K562 (cell line): Measurements from ENCODE around the gene TMEM192. TPM values are rescaled to one million over a fixed set of nuclear protein-coding genes. Genes with fewer than 3 reads are reported as not detected.
A peak's percentile ranks its signal among the peaks of the same experiment; 100 is the strongest.

Source experiments
- ARID1B ChIP-seq: fragments of 450-650 bp; IDR thresholded peaks from 2 replicates; pipeline ENCODE4 v1.6.1; 2016; ENCODE audit warnings: antibody characterized with exemption, mild to moderate bottlenecking, inconsistent platforms
- BRF2 ChIP-seq: IDR thresholded peaks from 3 replicates; pipeline ENCODE4 v1.6.1; 2011; ENCODE audit warnings: borderline replicate concordance, mild to moderate bottlenecking; ENCODE audit not compliant: insufficient read length, insufficient read depth
- CBFA2T2 ChIP-seq: fragments of 450-650 bp; conservative IDR thresholded peaks from 2 replicates; pipeline ENCODE4 v1.6.1; 2017; ENCODE audit warnings: mild to moderate bottlenecking
- EZH2 ChIP-seq: IDR thresholded peaks from 2 replicates; pipeline ENCODE4 v1.6.1; 2012; ENCODE audit warnings: low read depth, mild to moderate bottlenecking, inconsistent platforms, low read length, borderline replicate concordance
- HMGN3 ChIP-seq: IDR thresholded peaks from 2 replicates; pipeline ENCODE4 v1.6.1; 2011; ENCODE audit warnings: borderline replicate concordance, low read depth, mild to moderate bottlenecking, mixed read lengths, low read length; ENCODE audit not compliant: insufficient read length; ENCODE audit errors: extremely low read depth
- MBD1 ChIP-seq: fragments of 250-450 bp; sonication (Bioruptor Pico); IDR thresholded peaks from 2 replicates; pipeline ENCODE4 v1.8.0; 2022; ENCODE audit warnings: inconsistent platforms
- NCOA4 ChIP-seq: fragments of 450-650 bp; IDR thresholded peaks from 2 replicates; pipeline ENCODE4 v1.6.1; 2018; ENCODE audit warnings: mild to moderate bottlenecking; ENCODE audit not compliant: partially characterized antibody
- NFIX ChIP-seq: fragments of 250-450 bp; sonication (Bioruptor Pico); IDR thresholded peaks from 2 replicates; pipeline ENCODE4 v1.4.0; 2020; ENCODE audit warnings: low read depth, mild to moderate bottlenecking, moderate library complexity
- NUFIP1 ChIP-seq: fragments of 450-650 bp; IDR thresholded peaks from 2 replicates; pipeline ENCODE4 v1.6.1; 2018; ENCODE audit not compliant: partially characterized antibody
- POLR2AphosphoS5 ChIP-seq: IDR thresholded peaks from 2 replicates; pipeline ENCODE4 v1.6.1; 2011; ENCODE audit warnings: mild to moderate bottlenecking, low read depth, low read length, moderate library complexity; ENCODE audit not compliant: control insufficient read depth, insufficient read depth
- PURB ChIP-seq: sonication (generic); formaldehyde crosslinking; IDR thresholded peaks from 2 replicates; pipeline ENCODE4 v1.9.0; 2021; ENCODE audit warnings: low read depth, mild to moderate bottlenecking, missing genetic modification reagents
- RBM34 ChIP-seq: fragments of 200-400 bp; formaldehyde crosslinking; IDR thresholded peaks from 2 replicates; pipeline ENCODE4 v1.6.1; 2018; ENCODE audit warnings: low read length, borderline replicate concordance; ENCODE audit not compliant: insufficient read depth
- SRSF1 ChIP-seq: fragments of 200-400 bp; formaldehyde crosslinking; IDR thresholded peaks from 2 replicates; pipeline ENCODE4 v1.6.1; 2017; ENCODE audit warnings: mild to moderate bottlenecking, low read depth, low read length, moderate library complexity
- polyA plus RNA-seq, 8 experiments: library from polyadenylated mRNA; depleted of rRNA in 4 of 8; stranded (reverse) in 5 of 8; unstranded in 3 of 8; fragments of >200 nt; fragmentation: Nextera tagmentation in 2 of 8; fragmentation: Illumina TruSeq in 1 of 8; extraction: Ambion mirVana in 2 of 8; extraction: Trizol in 1 of 8; gene quantifications; 2 replicates each; pipeline versions ENCODE4 v1.2.1 to v1.2.3, GENCODE V29; 2011 to 2014; ENCODE audit warnings: inconsistent platforms in 1 of 8, missing spikeins in 1 of 8
- total RNA-seq, 7 experiments: library from RNA; depleted of rRNA in 6 of 7; stranded (reverse); fragments of >200 nt in 6 of 7; fragmentation: Illumina TruSeq in 2 of 7; extraction: Trizol in 2 of 7; gene quantifications; 2 replicates each; pipeline versions ENCODE4 v1.2.1 to v1.2.3, GENCODE V29; 2011 to 2021; ENCODE audit warnings: low replicate concordance in 1 of 7

Gene TMEM192
- total and polyA plus RNA-seq, 9 of the 15 experiments (the other 6 are each of a cell fraction or from before 2014, with no cell fraction given), result 4.4 to 28.5 (median 13.3) TPM

GRCh38 chr4:165052627-165053026 lies 60.0 kb downstream of the TMEM192 start (continued):
- TF ChIP-seq BRF2, result no peak
- no peak for TF ChIP-seq MBD1 (CRISPR knock-in tag)
- no peak for TF ChIP-seq NUFIP1
- no peak for TF ChIP-seq RBM34
- peak; percentile 34; the same call in 1 of the 2 replicates for TF ChIP-seq ARID1B
- TF ChIP-seq POLR2AphosphoS5, result no peak
- TF ChIP-seq EZH2, result no peak
- no peak for TF ChIP-seq PURB (CRISPR knock-in tag)
- peak; percentile 45 for TF ChIP-seq CBFA2T2
- no peak for TF ChIP-seq HMGN3
- no peak for TF ChIP-seq SRSF1
- no peak for TF ChIP-seq NCOA4
- no peak for TF ChIP-seq NFIX
